ENCODE data around the gene CCDC8. TPM values are rescaled to one million over a fixed set of nuclear protein-coding genes. Genes with fewer than 3 reads are reported as not detected.

Gene CCDC8
- polyA plus RNA-seq, 1 donor from 2014 or later: 0.84 TPM

DNA sequence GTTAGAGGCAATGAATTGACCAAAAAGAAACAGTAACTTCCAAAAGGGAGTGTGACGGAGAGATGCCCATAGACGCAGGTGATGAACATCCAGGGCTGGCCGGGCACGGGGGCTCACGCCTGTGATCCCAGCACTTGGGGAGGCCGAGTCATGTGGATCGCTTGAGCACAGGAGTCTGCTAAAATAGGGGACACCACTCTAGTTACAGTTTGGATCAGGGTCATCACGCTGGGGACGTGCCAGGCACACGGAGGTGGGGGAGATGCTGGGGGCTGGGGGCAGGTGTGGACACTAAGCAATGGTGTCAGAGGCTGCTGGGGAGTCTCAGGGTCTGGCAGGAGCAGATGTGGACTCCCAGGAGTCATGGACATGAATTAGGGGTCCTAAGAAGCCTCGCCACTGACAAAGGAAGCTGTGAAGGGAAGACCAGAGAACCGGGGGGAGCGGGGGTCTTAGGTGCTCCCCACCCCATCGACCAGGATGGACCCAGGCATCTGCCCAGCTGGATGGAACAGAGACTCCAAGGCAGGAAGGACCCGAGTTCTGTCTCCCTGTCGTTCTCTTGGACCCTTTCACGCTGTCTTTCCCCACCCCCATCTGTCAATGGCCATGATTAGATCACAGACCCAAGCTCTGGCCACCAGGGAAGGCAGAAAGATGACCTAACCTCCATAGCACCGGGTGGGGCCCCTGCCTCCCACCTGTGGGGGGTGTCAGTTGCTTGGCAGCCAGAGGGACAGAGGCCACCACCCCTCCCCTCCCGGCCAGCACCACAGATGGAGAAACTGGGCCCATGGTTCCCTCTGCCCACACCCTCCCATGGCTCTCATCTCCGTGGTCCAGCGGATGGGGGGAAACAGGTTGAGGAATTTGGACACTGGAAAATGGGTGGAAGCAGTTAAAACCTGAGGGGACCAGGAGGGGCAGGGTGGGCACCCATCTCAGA, 19.6 kb downstream of the CCDC8 start:
- Histone ChIP-seq H3K9me3 (ENCODE audit: low read length) (no peaks in the 10 kb centered on the region), H2AFZ (ENCODE audit: low read depth, low read length) (no peak overlapping the region), H3K79me2 (replicated peaks; ENCODE audit: insufficient read depth, low read length) (no peaks in the 10 kb centered on the region), H3K9ac (ENCODE audit: low read length) (no peak overlapping the region), H3F3A (ENCODE audit: insufficient read depth, low read length, poor library complexity, severe bottlenecking) (no peaks in the 10 kb centered on the region), H3K36me3 (ENCODE audit: insufficient read depth, low read length) (peaks cover 4% of the 10 kb centered on the region), H3K27me3 (ENCODE audit: insufficient read depth, low read depth, low read length) (no peaks in the 10 kb centered on the region), H3K9me2 (ENCODE audit: insufficient read depth, low read length) (no peaks in the 10 kb centered on the region), H3K4me3 (ENCODE audit: low read length) (no peak overlapping the region), H3K4me2 (ENCODE audit: low read length) (no peak overlapping the region), H4K20me1 (ENCODE audit: insufficient read depth) (no peaks in the 10 kb centered on the region), H3K27ac (ENCODE audit: low read length) (no peak overlapping the region)
- TF ChIP-seq EP300 (conservative IDR thresholded peaks at IDR 0.05; ENCODE audit: poor library complexity, severe bottlenecking) (no peak), SMC3 (conservative IDR thresholded peaks at IDR 0.05; ENCODE audit: poor library complexity) (no peak), TAF1 (IDR thresholded peaks at IDR 0.05; ENCODE audit: low read depth) (no peak), EZH2 (IDR thresholded peaks at IDR 0.05; ENCODE audit: borderline replicate concordance, insufficient read depth, low read length, poor library complexity, severe bottlenecking) (no peak), POLR2AphosphoS5 (IDR thresholded peaks at IDR 0.05) (no peak), MXI1 (conservative IDR thresholded peaks at IDR 0.05; ENCODE audit: poor library complexity, severe bottlenecking) (no peak), RAD21 (conservative IDR thresholded peaks at IDR 0.05) (no peak)
- TF ChIP-seq, protein P1, sequence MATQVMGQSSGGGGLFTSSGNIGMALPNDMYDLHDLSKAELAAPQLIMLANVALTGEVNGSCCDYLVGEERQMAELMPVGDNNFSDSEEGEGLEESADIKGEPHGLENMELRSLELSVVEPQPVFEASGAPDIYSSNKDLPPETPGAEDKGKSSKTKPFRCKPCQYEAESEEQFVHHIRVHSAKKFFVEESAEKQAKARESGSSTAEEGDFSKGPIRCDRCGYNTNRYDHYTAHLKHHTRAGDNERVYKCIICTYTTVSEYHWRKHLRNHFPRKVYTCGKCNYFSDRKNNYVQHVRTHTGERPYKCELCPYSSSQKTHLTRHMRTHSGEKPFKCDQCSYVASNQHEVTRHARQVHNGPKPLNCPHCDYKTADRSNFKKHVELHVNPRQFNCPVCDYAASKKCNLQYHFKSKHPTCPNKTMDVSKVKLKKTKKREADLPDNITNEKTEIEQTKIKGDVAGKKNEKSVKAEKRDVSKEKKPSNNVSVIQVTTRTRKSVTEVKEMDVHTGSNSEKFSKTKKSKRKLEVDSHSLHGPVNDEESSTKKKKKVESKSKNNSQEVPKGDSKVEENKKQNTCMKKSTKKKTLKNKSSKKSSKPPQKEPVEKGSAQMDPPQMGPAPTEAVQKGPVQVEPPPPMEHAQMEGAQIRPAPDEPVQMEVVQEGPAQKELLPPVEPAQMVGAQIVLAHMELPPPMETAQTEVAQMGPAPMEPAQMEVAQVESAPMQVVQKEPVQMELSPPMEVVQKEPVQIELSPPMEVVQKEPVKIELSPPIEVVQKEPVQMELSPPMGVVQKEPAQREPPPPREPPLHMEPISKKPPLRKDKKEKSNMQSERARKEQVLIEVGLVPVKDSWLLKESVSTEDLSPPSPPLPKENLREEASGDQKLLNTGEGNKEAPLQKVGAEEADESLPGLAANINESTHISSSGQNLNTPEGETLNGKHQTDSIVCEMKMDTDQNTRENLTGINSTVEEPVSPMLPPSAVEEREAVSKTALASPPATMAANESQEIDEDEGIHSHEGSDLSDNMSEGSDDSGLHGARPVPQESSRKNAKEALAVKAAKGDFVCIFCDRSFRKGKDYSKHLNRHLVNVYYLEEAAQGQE (IDR thresholded peaks at IDR 0.05; ENCODE audit: borderline replicate concordance): no peak
- TF ChIP-seq, protein P2, sequence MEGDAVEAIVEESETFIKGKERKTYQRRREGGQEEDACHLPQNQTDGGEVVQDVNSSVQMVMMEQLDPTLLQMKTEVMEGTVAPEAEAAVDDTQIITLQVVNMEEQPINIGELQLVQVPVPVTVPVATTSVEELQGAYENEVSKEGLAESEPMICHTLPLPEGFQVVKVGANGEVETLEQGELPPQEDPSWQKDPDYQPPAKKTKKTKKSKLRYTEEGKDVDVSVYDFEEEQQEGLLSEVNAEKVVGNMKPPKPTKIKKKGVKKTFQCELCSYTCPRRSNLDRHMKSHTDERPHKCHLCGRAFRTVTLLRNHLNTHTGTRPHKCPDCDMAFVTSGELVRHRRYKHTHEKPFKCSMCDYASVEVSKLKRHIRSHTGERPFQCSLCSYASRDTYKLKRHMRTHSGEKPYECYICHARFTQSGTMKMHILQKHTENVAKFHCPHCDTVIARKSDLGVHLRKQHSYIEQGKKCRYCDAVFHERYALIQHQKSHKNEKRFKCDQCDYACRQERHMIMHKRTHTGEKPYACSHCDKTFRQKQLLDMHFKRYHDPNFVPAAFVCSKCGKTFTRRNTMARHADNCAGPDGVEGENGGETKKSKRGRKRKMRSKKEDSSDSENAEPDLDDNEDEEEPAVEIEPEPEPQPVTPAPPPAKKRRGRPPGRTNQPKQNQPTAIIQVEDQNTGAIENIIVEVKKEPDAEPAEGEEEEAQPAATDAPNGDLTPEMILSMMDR (IDR thresholded peaks at IDR 0.05; ENCODE audit: poor library complexity, severe bottlenecking): no peak

DNA sequence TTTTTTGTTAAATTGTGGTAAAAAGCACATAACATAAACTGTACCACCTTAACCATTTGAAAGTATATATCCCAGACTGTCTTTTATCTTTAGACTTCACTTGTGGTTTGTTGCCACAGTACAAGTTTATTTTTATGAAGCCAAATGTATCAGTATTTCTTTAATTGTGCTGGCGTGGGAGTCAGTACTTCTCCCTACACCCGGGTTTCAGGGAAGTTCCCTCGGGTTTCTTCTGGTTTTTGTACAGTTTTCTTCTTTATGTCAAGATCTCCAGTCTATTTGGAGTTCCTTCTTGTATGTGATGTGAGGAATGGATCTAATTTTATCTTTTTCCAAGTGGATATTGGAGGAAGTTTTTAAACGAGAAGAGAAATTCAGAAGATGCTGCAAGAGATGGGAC, 20.5 kb downstream of the CCDC8 start:
- H3K27ac ChIP-seq (ENCODE audit: low read length): no peak overlapping the region
- peaks cover 4% of the 10 kb centered on the region for H3K36me3 ChIP-seq (ENCODE audit: insufficient read depth, low read length)

More for the DNA sequence above, 20.5 kb downstream of the CCDC8 start:
- Histone ChIP-seq H3F3A (ENCODE audit: insufficient read depth, low read length, poor library complexity, severe bottlenecking) (no peaks in the 10 kb centered on the region), H3K9me2 (ENCODE audit: insufficient read depth, low read length) (no peaks in the 10 kb centered on the region), H2AFZ (ENCODE audit: low read depth, low read length) (no peak overlapping the region), H3K4me2 (ENCODE audit: low read length) (no peak overlapping the region), H3K4me3 (ENCODE audit: low read length) (no peak overlapping the region), H3K9ac (ENCODE audit: low read length) (no peak overlapping the region), H3K79me2 (replicated peaks; ENCODE audit: insufficient read depth, low read length) (no peaks in the 10 kb centered on the region), H4K20me1 (ENCODE audit: insufficient read depth) (no peaks in the 10 kb centered on the region), H3K27me3 (ENCODE audit: insufficient read depth, low read depth, low read length) (no peaks in the 10 kb centered on the region), H3K9me3 (ENCODE audit: low read length) (no peaks in the 10 kb centered on the region)
- TF ChIP-seq, protein P1 (IDR thresholded peaks at IDR 0.05; ENCODE audit: borderline replicate concordance): no peak
- TF ChIP-seq, protein P2 (IDR thresholded peaks at IDR 0.05; ENCODE audit: poor library complexity, severe bottlenecking): no peak
- TF ChIP-seq RAD21 (conservative IDR thresholded peaks at IDR 0.05) (no peak), TAF1 (IDR thresholded peaks at IDR 0.05; ENCODE audit: low read depth) (no peak), EZH2 (IDR thresholded peaks at IDR 0.05; ENCODE audit: borderline replicate concordance, insufficient read depth, low read length, poor library complexity, severe bottlenecking) (no peak), EP300 (conservative IDR thresholded peaks at IDR 0.05; ENCODE audit: poor library complexity, severe bottlenecking) (no peak), SMC3 (conservative IDR thresholded peaks at IDR 0.05; ENCODE audit: poor library complexity) (no peak), MXI1 (conservative IDR thresholded peaks at IDR 0.05; ENCODE audit: poor library complexity, severe bottlenecking) (no peak), POLR2AphosphoS5 (IDR thresholded peaks at IDR 0.05) (no peak)

All from neural cell (in vitro differentiated cells).